GM18502 (cell line): Measurements from ENCODE around the gene KCNIP3.
"Not testable (repeated sequence)": the region's sequence is repeated elsewhere in the genome, so short reads cannot be mapped to it uniquely, and the experiment has no call there.

ENCODE experiments used
- ATAC-seq: cut with Tn5 transposase; IDR thresholded peaks from one replicate; pipeline ENCODE4 v1.9.1; 2021; ENCODE audit warnings: mild to moderate bottlenecking; ENCODE audit not compliant: unreplicated experiment, poor library complexity

The KCNIP3 gene

DNA sequence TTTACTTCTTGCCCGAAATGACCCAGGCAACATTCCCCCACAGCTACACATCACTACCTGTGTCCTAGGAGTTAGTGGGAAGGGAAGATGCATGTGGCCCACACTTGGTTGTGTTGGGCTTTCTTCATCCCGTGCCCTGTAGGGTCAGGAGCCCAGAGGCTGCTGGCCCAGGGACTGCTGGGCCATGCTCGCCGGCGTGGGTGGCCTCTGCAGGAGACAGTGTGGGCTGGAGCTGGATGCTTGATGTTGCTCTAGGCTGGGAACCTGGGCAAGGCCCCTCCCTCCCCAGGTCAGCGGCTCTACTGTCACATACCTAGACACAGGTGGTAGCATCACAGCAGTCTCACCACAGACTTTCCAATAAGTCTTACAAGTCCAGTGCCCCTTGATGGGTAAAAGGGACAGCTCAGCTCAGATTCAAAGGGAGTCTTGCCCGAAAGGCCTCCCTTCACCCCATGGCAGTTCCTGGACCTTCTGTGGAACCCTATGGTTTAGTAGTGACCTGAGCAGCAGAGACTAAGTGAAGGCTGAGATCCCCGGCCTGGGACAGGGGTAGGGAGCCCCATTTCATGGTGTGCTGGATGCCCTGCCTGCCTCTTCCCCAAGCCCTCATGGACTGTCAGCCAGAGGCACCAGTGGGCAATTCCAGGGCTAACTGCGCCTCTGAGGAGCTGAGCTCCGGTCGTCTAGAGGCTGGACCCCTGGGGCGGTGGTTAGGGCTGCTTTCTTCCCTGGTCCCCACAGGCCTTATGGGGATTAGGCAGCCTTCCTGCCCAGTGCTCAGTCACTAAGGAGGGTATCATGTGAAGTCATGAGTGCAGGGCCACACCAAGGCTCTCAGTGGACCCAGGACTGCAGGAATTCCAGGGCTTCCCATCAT lies 59.9 kb downstream of the KCNIP3 start:
- no peak for ATAC-seq

DNA sequence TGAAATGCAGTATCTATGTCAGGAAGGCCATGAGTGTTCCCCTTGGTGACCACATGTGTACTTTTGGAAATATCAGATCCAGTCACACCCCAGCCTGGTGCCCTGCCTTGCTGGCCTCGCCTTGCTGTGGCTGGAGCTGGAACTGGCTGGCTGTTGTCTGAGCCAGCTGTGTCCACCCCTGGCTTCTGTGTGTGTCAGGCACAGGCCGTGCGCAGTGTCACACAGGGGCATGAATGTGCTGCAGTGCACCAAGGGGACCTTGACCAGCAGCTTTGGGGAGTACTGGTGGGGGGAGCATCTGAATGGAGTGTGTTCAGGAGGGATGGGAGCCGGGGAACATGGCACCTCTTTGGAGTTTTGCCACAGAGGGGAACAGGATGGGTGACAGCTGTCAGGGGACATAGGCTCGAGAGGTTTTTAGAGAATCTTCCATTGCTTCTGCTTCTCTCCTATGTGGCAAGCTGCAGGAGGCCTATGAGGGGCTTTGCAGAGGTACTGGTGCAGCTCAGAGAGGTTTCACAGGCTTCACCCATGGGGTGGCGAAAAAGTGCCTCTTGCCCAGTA lies 60.7 kb downstream of the KCNIP3 start:
- no peak for ATAC-seq

DNA sequence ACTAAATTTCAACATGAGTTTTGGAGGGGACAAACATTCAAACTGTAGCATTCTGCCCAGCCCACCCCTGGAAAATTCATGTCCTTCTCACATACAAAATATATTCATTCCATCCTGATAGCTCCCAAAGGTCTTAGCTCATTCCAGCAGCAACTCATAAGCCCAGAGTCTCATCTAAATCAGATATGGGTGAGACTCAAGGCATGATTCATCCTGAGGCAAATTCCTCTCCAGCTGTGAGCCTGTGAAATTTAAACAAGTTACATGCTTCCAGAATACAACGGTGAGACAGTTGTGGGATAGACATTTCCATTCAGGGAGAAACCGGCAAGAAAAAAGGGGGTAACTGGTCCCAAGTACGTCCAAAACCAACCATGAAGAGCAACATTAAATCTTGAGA lies 61.9 kb downstream of the KCNIP3 start:
- ATAC-seq = no peak

DNA sequence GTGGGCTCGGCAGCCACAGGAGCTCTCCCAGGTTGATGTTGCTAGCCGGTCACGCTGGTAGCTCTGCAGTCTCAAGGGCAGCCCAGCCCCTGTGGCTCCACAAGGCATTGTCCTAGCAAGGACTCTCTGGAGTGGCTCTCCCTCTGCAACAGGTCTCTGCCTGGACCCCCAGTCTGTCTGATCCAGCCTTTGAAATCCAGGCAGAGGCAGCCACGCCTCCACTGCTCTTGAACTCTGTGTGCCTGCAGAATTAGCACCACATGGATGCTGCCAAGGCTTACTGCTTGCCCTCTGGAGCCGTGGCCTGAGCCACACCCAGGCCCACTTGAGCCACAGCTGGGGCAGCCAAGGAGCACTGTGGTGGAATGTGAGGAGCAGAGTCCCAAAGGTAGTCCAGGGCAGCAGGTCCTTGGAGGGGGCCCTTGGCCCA lies 62.4 kb downstream of the KCNIP3 start:
- no peak for ATAC-seq

DNA sequence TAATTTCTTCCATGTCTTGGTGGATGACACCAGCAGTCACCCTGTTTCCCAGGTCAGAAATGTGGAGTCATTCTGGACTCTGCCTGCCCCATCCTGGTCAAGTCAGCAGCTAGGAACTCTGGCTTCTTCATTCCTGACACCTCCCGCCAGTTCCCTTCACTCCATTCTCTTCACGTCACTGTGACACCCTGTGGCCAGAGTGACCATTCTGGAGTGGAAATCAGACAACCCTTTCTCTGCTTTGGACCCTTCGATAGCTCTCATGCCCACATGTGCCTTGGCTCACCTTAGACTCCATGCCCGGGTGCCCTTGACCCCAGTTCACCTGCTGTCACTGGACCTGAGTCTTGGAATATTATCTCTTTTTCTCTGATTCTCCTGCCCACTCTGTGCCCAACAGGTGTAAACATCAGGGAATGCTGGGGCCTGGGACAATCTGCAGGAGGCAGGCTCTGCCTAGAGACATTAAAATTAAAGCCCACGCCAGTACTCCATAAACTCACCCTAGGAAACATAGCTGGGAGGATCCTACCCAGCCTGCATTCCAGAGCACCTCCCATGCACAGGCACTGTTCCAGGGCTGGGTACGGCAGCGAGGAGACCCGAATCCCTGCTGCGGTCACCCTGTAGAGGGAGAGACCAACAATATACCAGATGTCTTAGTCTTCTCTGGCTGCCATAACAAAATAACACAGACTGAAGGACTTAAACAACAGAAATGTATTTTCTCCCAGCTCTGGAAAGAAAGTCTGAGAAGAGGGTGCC lies 64.3 kb downstream of the KCNIP3 start:
- ATAC-seq = no peak

DNA sequence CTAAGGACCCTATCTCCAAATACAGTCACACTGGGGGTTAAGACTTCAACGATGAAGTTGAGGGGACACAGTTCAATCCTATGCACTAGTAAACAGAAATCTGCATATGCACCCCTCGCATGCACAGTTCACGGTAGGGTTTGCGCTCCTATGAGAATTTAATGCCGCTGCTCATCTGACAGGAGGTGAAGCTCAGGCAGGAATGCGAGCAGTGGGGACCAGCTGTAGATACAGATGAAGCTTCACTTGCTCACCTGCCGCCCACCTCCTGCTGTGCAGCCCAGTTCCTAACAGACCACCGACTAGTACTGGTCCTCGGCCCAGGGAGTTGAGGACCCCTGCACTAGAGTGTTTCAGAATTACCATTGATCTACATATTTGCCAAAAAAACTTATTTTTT lies 65.3 kb downstream of the KCNIP3 start:
- ATAC-seq = no peak

DNA sequence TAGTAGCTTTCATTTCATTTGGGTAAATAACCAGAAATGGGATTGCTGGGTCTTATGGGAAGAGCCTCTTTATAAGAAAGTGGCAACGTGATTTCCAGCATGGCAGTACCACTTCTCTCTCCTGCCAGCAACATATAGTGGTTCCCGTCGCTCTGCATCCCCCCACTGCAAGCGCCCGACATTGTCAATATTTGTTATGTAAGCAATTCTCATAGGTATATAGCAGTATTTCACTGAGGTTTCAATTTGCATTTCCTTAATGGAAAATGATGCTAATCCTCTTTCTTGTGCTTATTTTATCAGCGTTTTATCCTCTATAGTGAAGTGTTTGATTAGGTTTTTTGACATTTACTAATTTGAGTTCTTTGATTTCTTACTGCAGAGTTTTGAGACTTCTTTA lies 69.4 kb downstream of the KCNIP3 start:
- ATAC-seq = no peak

DNA sequence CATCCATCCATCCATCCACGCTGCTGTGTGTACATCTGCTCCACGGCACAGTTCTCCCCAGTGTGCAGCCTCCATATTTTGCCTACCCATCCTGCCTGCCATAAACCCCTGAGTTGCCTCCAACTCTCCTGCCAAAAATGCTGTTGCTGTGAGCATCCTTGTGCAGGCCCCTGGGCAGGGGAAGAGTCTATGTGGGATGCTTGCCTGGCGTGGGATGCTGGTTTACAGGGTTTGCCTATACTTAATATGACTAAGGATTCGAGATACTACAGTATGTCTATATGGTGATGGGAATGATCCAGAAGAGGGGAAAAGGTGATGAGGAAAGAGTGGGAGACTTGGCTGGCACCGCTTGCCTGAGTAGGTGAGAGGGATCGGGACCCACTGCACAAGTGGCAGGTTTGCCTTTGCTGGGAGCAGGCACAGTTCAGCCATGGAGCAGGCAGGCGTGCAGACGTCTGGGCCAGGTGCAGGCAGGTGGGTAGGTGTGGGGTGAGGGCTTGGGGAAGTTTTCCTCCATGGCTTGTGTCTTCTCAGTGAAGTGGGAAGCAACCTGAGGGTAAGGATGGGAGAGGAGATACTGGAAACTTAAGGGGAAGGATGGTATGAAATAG lies 75.2 kb downstream of the KCNIP3 start:
- ATAC-seq = no peak

DNA sequence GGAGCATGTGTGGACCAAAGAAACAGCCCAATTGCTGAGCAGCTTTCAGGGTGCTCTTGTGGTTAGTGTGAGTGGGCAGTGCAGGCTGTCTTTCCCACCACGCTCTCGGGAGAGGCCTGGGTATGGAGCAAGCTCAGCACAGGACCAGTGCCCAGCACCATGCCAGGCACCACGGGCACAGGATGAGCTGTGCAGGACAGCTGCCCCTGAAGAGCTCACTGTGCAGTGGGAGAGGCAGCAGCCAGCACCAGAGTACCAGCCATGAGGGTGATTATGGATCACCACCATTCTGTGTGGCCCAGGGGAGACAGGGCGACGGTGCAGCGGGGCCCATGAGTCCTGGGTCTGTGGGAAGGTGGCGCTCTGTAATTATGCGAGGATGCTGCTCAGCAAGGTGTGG lies 75.7 kb downstream of the KCNIP3 start:
- ATAC-seq = no peak

- no peak for ATAC-seq
Measured at GRCh38 chr2:95374029-95374428, 76.9 kb downstream of the KCNIP3 start.

GRCh38 chr2:95374451-95374920 lies 77.3 kb downstream of the KCNIP3 start:
- no peak for ATAC-seq

GRCh38 chr2:95374921-95375471 lies 77.8 kb downstream of the KCNIP3 start:
- ATAC-seq = no peak

GRCh38 chr2:95375532-95376150 lies 78.5 kb downstream of the KCNIP3 start:
- no peak for ATAC-seq

DNA sequence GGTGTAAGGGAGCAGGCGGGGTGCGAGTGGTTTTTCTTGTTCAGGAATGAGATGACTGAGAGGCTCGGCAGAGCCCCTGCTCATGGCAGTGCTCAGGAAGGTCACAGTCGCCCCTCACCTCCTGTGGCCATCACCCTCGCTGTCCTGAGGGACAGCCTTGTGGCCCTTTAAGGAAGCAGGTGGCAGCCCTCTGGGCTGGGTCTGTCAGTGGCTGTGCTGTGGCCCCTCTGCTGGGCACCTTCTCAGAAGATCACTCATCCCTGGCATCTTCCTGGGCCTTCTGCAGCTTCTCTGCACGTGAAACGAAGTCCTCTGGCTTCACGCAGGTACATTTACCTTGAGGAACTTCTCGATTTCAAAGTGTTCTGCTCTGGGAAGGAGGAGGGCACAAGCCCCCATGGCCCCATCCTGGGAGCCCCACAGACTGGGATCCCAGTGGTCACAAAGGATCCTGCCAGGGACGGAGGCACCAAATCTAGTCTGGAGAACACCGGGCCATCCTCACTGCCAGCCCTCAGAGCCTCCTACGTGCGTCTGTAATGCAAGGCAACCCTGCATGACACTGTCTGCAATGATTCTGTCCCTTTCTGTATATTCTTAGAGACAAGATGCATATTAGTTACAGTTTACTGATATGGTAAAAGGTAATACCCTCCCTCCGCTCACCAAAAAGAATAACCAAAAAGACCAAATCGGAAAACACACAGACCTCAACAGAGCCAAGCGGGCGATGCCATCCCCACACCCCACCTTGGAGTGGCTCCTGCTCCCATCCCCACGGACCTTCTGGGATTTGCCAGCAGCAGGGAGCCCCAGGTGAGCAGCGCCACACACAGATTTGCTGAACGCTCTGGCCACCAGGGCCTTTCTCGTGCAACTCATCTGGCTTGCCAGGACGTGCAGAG lies 79.4 kb downstream of the KCNIP3 start:
- no peak for ATAC-seq

GRCh38 chr2:95377216-95378123 lies 80.3 kb downstream of the KCNIP3 start:
- ATAC-seq = no peak

- not testable (repeated sequence) for ATAC-seq
Measured at GRCh38 chr2:95378281-95378680, 81.1 kb downstream of the KCNIP3 start.

GRCh38 chr2:95379371-95379831 lies 82.3 kb downstream of the KCNIP3 start:
- ATAC-seq = no peak

DNA sequence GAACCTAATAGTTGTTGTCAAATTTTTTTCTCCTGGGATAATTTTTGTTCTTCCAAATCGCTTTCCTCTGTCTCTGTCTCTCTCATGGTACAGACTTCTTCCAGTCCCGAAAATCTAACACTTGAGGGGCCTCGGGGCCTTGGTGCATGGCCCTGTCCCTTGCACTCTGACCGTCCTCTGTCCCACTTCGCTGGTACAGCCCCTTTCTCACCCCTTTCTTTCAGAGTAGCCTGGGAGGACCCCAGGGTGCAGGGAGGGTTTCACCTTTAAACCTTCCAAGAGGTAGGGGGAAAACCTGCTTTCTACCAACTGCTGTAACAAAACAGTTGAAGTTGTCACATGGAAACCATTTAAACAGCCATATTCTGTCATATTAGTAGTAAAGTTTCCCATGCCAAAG lies 83.1 kb downstream of the KCNIP3 start:
- ATAC-seq = no peak
